ENCODE measurements around the gene THOC6.

Gene THOC6

GRCh38 chr16:3023669-3024478 is at the start of gene THOC6, which contains the start of gene HCFC1R1:
TSS of gene THOC6 (plus strand) at chr16:3024035. CDS start at chr16:3024327, 292 bp downstream.
TSS of gene HCFC1R1 (minus strand) at chr16:3023942. CDS start at chr16:3023941, 1 bp downstream.
- DNase-seq (ENCODE audit: low read depth in 2 of 2): peak; percentile 84 to 86

- DNase-seq (ENCODE audit: low read depth in 2 of 2): no peak
Observed at GRCh38 chr16:2974319-2975056, 49.3 kb upstream of the THOC6 start.

- no peak for DNase-seq (ENCODE audit: low read depth in 2 of 2)
Observed at GRCh38 chr16:2975161-2975795, 48.6 kb upstream of the THOC6 start.

DNA sequence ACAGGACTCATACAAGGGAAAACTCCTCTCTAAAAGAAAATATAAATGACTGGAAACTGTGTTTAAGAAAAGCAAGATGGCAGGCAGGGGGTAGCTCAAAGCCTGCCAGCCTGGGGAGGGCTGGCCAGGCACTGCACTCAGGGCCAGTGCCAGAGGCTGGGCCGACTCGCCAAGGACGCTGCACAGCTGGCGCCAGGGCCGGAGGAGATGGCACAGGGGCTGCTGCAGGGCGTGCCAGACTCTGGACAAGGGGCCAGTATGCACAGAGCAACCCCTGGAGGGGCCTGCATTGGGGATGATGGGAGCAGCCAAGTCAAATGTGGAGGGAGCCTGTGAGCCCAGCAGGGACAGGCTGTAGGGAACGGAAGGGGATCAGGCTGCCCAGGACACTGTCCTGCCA is 47.6 kb upstream of the THOC6 start:
- no peak for DNase-seq (ENCODE audit: low read depth in 2 of 2)

DNA sequence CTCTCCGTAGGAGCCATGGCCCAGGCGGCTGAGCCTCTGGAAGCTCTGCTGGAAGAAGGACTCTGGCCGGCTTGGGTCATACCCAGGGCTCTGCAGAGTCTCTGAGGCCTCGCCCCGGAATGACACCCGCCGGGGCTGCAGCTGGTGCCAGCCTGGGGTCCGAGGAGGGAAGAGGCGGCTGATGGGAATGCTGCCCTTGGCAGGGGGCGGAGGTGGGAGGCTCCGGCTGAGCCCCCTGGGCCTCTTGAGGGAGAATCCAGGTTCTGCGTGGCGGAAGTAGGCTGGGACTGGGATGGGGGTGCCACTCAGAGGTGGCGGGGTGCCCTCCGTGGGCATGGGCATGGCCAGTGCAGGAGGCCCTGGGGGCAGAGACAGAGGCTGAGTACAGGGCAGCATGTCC is 47.2 kb upstream of the THOC6 start:
- DNase-seq (ENCODE audit: low read depth in 2 of 2): no peak

- no peak for DNase-seq (ENCODE audit: low read depth in 2 of 2)
Observed at GRCh38 chr16:2977440-2977839, 46.4 kb upstream of the THOC6 start.

GRCh38 chr16:2979669-2980226 is 44.1 kb upstream of the THOC6 start:
- DNase-seq (ENCODE audit: low read depth in 2 of 2): no peak

GRCh38 chr16:2980227-2981176 is 43.3 kb upstream of the THOC6 start, which contains the start of gene PKMYT1:
TSS of gene PKMYT1 (minus strand) at chr16:2980446. CDS start at chr16:2979657, 789 bp downstream.
- DNase-seq (ENCODE audit: low read depth in 2 of 2): peak; percentile 87 to 91

DNA sequence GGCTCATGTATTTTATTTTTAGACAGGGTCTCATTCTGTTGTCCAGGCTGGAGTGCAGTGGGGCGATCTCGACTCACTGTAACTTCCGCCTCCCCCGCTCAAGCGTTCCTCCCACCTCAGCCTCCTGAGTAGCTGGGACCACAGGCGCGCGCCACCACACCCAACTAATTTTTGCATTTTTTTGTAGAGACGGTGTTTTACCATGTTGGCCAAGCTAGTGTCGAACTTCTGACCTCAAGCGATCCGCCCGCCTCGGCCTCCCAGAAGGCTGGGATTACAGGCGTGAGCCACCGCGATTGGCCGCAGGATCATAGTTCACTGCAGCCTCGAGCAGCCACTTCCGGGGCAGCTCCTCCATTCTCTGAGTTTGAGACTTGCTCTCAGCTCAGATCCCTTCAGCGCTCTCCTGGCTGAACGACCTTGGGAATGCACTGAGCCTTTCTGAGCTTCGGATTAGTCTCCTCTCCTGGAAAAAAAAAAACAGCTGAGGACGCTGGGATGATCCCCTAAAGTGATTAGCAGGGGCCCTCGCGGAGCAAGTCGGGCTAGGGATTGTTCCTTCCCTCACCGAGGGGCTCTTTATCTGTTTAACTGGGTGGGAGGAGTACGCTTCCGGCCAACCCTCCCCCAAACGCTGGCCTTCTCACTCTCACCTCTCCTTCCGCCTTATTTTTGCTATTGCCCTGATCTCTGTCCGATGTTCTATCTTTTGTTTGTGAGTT is 42.5 kb upstream of the THOC6 start:
- no peak for DNase-seq (ENCODE audit: low read depth in 2 of 2)

- no peak for DNase-seq (ENCODE audit: low read depth in 2 of 2)
Observed at GRCh38 chr16:2981899-2982250, 42.0 kb upstream of the THOC6 start.

DNA sequence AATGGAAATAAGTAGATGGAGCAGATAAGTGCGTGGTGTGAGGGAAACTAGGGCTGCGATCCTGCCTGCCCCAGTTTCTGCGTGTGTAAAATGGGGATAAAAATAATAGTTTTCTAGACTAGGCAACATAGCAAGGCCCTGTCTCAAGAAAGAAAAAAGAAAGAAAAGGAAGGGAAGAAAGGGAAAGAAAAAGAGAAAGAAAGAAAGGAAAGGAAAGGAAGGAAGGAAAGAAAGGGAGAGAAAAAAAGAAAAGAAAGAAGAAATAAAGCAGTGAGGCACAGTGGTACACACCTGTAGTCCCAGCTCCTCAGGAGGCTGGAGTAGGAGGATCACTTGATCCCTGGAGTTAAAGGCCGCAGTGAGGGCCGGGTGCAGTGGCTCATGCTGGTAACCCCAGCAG is 41.4 kb upstream of the THOC6 start:
- DNase-seq (ENCODE audit: low read depth in 2 of 2): no peak

DNA sequence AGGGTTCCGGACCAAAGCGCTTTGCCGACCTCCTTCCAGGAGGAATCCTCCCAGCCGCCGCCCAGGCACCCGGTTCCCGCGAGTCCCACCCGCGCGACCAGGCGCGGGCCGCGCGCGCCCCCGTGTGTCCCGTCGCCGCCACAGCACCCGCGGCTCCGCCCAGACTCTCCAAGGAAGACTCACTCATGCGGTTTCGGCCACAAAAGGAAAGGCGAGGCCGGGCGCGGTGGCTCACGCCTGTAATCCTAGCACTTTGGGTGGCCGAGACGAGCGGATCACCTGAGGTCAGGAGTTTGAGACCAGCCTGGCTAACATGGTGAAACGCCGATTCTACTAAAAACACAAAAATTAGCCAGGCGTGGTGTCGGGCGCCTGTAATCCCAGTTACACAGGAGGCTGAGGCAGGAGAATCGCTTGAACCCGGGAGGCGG is 40.1 kb upstream of the THOC6 start:
- peak in 1 of 2 donors; percentile 53 for DNase-seq (ENCODE audit: low read depth in 2 of 2)

DNA sequence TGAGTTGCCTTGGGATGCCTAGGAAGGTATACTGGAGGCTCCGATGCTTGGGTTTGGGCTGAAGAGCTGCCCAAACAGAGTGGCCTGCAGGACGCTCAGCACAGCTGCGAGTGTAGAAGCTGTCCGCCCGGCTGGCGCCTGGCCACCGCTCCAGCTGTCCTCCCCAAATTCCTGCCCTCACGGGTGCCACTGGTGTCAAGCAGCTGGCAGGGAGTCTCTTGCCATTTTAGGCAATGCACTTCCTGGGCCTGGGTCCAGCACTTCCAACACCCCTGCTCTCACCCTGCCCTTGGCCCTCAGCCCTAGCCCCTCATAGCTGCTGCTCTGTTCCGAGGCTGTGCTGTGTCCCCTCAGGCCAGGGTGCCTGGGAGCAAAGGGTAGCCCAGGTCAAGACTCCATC is 38.4 kb upstream of the THOC6 start:
- no peak for DNase-seq (ENCODE audit: low read depth in 2 of 2)

- DNase-seq (ENCODE audit: low read depth in 2 of 2): no peak
Observed at GRCh38 chr16:2985893-2986355, 37.9 kb upstream of the THOC6 start.

GRCh38 chr16:2986623-2987188 is 37.1 kb upstream of the THOC6 start:
- no peak for DNase-seq (ENCODE audit: low read depth in 2 of 2)

DNA sequence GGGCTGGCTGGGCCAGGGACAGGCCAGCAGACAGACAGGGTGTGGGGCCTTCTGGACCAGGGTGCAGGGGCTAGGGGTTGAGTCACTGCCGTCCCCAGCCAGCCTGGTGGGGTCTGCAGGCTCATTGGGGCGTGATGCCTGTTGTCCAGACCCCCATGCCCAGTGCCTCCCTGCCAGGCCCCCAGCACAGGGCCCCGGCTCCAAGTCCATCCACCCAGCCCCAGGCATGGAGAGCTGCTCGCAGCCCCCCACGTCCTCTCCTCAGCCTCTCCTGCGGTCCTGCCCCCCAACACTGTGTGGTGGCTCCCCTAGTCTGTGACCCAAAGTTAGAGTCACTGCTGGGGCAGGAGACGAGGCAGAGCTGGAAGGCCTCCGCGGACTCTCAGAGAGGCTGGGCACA is 36.5 kb upstream of the THOC6 start:
- DNase-seq (ENCODE audit: low read depth in 2 of 2): no peak

- DNase-seq (ENCODE audit: low read depth in 2 of 2): no peak
Observed at GRCh38 chr16:2987833-2988232, 36.0 kb upstream of the THOC6 start.

GRCh38 chr16:2988590-2989099 is 35.2 kb upstream of the THOC6 start:
- no peak for DNase-seq (ENCODE audit: low read depth in 2 of 2)

- no peak for DNase-seq (ENCODE audit: low read depth in 2 of 2)
Observed at GRCh38 chr16:2990891-2991290, 32.9 kb upstream of the THOC6 start.
